A549 (cell line): ENCODE results near the gene DLX5. TPM values are rescaled to one million over a fixed set of nuclear protein-coding genes. Genes with fewer than 3 reads are reported as not detected.

Experiments used
- ATAC-seq, 2 experiments: fragments of 200-7000 bp in 1 of 2; fragments of >200 bp in 1 of 2; cut with Nextera tagmentation in 1 of 2; cut with Tn5 transposase in 1 of 2; 3 replicates each; pipeline versions ENCODE4 v1.8.0 to v1.9.1; 2018 to 2020; ENCODE audit warnings: mild to moderate bottlenecking in 1 of 2, moderate library complexity in 1 of 2
- CTCF ChIA-PET: fragments of 300-600 bp; sonication (Branson Sonifier 250); formaldehyde crosslinking; extraction: SDS; loops from one replicate; lab custom pipeline; 2021; ENCODE audit warnings: antibody characterized with exemption, inconsistent platforms; lab: Yijun Ruan, JAX
- POLR2A ChIA-PET: fragments of 350-600 bp; formaldehyde crosslinking; extraction: SDS; loops from one replicate; lab custom pipeline; 2021; ENCODE audit warnings: antibody characterized with exemption, inconsistent platforms; lab: Yijun Ruan, JAX
- DNase-seq, 2 experiments: peaks; one replicate each; pipeline versions ENCODE4 v3.0.0 to v3.0.0-alpha.2; 2011 to 2016; ENCODE audit warnings: low read depth in 1 of 2, low spot score in 1 of 2
- FAIRE-seq: peaks from 2 replicates; lab custom pipeline; 2011; peaks lifted over from hg19 to GRCh38; lab: Jason Lieb, UNC
- H3K27ac ChIP-seq, 2 experiments: fragments of >200 bp; sonication (Bioruptor Twin); formaldehyde crosslinking; 3 replicates each; pipeline ENCODE4 v1.5.1; 2016 to 2017
- H3K4me1 ChIP-seq: fragments of >200 bp; sonication (Bioruptor Twin); formaldehyde crosslinking; 3 replicates; pipeline ENCODE4 v1.6.1; 2016
- H3K4me2 ChIP-seq: fragments of >200 bp; sonication (Bioruptor Twin); formaldehyde crosslinking; 3 replicates; pipeline ENCODE4 v1.6.1; 2016
- H3K4me3 ChIP-seq: fragments of >200 bp; sonication (Bioruptor Twin); formaldehyde crosslinking; 3 replicates; pipeline ENCODE4 v1.5.1; 2016
- H3K9me3 ChIP-seq: fragments of >200 bp; sonication (Bioruptor Twin); formaldehyde crosslinking; 3 replicates; pipeline ENCODE4 v1.6.1; 2016
- BHLHE40 ChIP-seq: IDR thresholded peaks from 2 replicates; pipeline ENCODE4 v1.6.1; 2012; ENCODE audit warnings: low read depth, low read length, inconsistent platforms
- CTCF ChIP-seq: fragments of >200 bp; sonication (Bioruptor Twin); formaldehyde crosslinking; IDR thresholded peaks from 3 replicates; pipeline ENCODE4 v1.5.1; 2016
- EHMT2 ChIP-seq: fragments of 200-600 bp; sonication (generic); IDR thresholded peaks from 2 replicates; pipeline ENCODE4 v1.6.1; 2016; ENCODE audit warnings: antibody characterized with exemption, low read depth, mild to moderate bottlenecking, moderate library complexity
- FOSL2 ChIP-seq, 2 experiments: fragments of 450-650 bp in 1 of 2; fragments of >200 bp in 1 of 2; sonication (Bioruptor Twin) in 1 of 2; formaldehyde crosslinking; IDR thresholded peaks; 2 replicates each; pipeline versions ENCODE4 v1.5.0 to v1.6.1; 2016 to 2020; ENCODE audit warnings: mild to moderate bottlenecking in 1 of 2, moderate library complexity in 1 of 2
- HOXB5 ChIP-seq: fragments of 250-450 bp; sonication (Bioruptor Pico); IDR thresholded peaks from 2 replicates; pipeline ENCODE4 v1.5.0; 2020; ENCODE audit warnings: mild to moderate bottlenecking, moderate library complexity
- KDM1A ChIP-seq: fragments of 200-600 bp; sonication (generic); IDR thresholded peaks from 2 replicates; pipeline ENCODE4 v1.6.1; 2016; ENCODE audit warnings: low read depth, mild to moderate bottlenecking
- MYC ChIP-seq: IDR thresholded peaks from 2 replicates; pipeline ENCODE4 v1.6.1; 2012; ENCODE audit warnings: mild to moderate bottlenecking, inconsistent platforms, low read length, improper control_type of control experiment, borderline replicate concordance
- NPAS2 ChIP-seq: fragments of 250-450 bp; sonication (Bioruptor Pico); IDR thresholded peaks from 2 replicates; pipeline ENCODE4 v1.8.0; 2022; ENCODE audit warnings: mild to moderate bottlenecking, moderate library complexity, borderline replicate concordance
- NR3C1 ChIP-seq: fragments of >200 bp; sonication (Bioruptor Twin); formaldehyde crosslinking; IDR thresholded peaks from 3 replicates; pipeline ENCODE4 v1.6.1; 2017
- TFCP2L1 ChIP-seq: fragments of 250-450 bp; sonication (Bioruptor Pico); IDR thresholded peaks from 2 replicates; pipeline ENCODE4 v1.5.0; 2021; ENCODE audit warnings: mild to moderate bottlenecking
- TP53 ChIP-seq: fragments of 250-450 bp; sonication (Bioruptor Pico); IDR thresholded peaks from 2 replicates; pipeline ENCODE4 v1.5.0; 2021; ENCODE audit warnings: mild to moderate bottlenecking, moderate library complexity
- ZFP36 ChIP-seq: fragments of 450-650 bp; IDR thresholded peaks from 2 replicates; pipeline ENCODE4 v1.6.1; 2014; ENCODE audit warnings: borderline replicate concordance; ENCODE audit not compliant: partially characterized antibody
- ZNF302 ChIP-seq: fragments of 250-450 bp; sonication (Bioruptor Pico); IDR thresholded peaks from 2 replicates; pipeline ENCODE4 v1.9.0; 2021; ENCODE audit warnings: inconsistent platforms, mild to moderate bottlenecking, moderate library complexity
- polyA plus RNA-seq, 4 experiments: library from polyadenylated mRNA; depleted of rRNA in 3 of 4; stranded (reverse); fragments of >200 nt; fragmentation: RNase III in 1 of 4; extraction: RNeasy Plus Mini Kit Qiagen cat#74134 plus additional on column Dnase treatment in 1 of 4; gene quantifications; 2 replicates in 3 of 4; 3 replicates in 1 of 4; pipeline ENCODE4 v1.2.3, GENCODE V29; 2011 to 2017
- small RNA-seq, 6 experiments: library from RNA; depleted of rRNA; stranded (forward); fragments of <200 nt; gene quantifications; one replicate each; pipeline ENCODE3, GENCODE V24; 2012
- TF ChIP-seq, protein P1 (sequence below): fragments of 250-450 bp; sonication (Bioruptor Pico); IDR thresholded peaks from 2 replicates; pipeline ENCODE4 v1.5.0; 2021; ENCODE audit warnings: mild to moderate bottlenecking, moderate library complexity, borderline replicate concordance
- TF ChIP-seq, protein P2 (sequence below): fragments of 250-450 bp; sonication (Bioruptor Pico); IDR thresholded peaks from 2 replicates; pipeline ENCODE4 v1.5.0; 2020; ENCODE audit warnings: low read depth, mild to moderate bottlenecking, moderate library complexity

The DLX5 gene
- polyA plus RNA-seq, 2 of the 4 experiments (the other 2 are of a cell fraction), result not detected

GRCh38 chr7:96970739-96971138 is 53.9 kb downstream of the DLX5 start:
- TF ChIP-seq EHMT2 (no peak), TP53 (CRISPR knock-in tag) (no peak), NPAS2 (no peak), TFCP2L1 (CRISPR knock-in tag) (no peak), MYC (no peak), BHLHE40 (no peak), CTCF (no peak), HOXB5 (CRISPR knock-in tag) (no peak), KDM1A (no peak), NR3C1 (no peak), FOSL2 (IDR thresholded peaks at IDR 0.05) (no peak), FOSL2 (CRISPR knock-in tag; IDR thresholded peaks at IDR 0.05) (no peak), ZNF302 (CRISPR knock-in tag) (no peak), ZFP36 (no peak)
- TF ChIP-seq, protein P1, sequence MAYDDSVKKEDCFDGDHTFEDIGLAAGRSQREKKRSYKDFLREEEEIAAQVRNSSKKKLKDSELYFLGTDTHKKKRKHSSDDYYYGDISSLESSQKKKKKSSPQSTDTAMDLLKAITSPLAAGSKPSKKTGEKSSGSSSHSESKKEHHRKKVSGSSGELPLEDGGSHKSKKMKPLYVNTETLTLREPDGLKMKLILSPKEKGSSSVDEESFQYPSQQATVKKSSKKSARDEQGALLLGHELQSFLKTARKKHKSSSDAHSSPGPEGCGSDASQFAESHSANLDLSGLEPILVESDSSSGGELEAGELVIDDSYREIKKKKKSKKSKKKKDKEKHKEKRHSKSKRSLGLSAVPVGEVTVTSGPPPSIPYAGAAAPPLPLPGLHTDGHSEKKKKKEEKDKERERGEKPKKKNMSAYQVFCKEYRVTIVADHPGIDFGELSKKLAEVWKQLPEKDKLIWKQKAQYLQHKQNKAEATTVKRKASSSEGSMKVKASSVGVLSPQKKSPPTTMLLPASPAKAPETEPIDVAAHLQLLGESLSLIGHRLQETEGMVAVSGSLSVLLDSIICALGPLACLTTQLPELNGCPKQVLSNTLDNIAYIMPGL (CRISPR knock-in tag), result no peak
- TF ChIP-seq, protein P2, sequence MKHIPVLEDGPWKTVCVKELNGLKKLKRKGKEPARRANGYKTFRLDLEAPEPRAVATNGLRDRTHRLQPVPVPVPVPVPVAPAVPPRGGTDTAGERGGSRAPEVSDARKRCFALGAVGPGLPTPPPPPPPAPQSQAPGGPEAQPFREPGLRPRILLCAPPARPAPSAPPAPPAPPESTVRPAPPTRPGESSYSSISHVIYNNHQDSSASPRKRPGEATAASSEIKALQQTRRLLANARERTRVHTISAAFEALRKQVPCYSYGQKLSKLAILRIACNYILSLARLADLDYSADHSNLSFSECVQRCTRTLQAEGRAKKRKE (CRISPR knock-in tag), result no peak
- ChIA-PET POLR2A (no interaction called here), CTCF (no interaction called here)
- H3K9me3 ChIP-seq, result no peaks in the 10 kb centered on the region
- no peak overlapping the region for H3K4me3 ChIP-seq
- H3K4me1 ChIP-seq, result no peaks in the 10 kb centered on the region
- no peak overlapping the region for H3K27ac ChIP-seq
- ATAC-seq, result no peak
- DNase-seq, result no peak
- H3K4me2 ChIP-seq, result no peak overlapping the region
- no peak for FAIRE-seq

Small RNA genes lying within 50 kb of the gene (small RNA-seq; reads per million reads assigned to genes)
- gene RF01778, result 0 reads per million in 6 experiments

Other genes starting within 250 kb of the DLX5 start
- gene DLX6, start 19.3 kb downstream of the DLX5 start, polyA plus RNA-seq (2011; rRNA removed), result not detected in 2 replicates
- not detected in 3 replicates for gene DLX6, start 19.3 kb downstream of the DLX5 start, polyA plus RNA-seq (2017; fragmentation: RNase III; extraction: RNeasy Plus Mini Kit Qiagen cat#74134 plus additional on column Dnase treatment)
- 37.5 and 52.3 TPM in 2 replicates for gene SDHAF3, start 92.9 kb upstream of the DLX5 start, polyA plus RNA-seq (2011; rRNA removed)
- 53.3 to 56.0 TPM (median 53.8 TPM) in 3 replicates for gene SDHAF3, start 92.9 kb upstream of the DLX5 start, polyA plus RNA-seq (2017; fragmentation: RNase III; extraction: RNeasy Plus Mini Kit Qiagen cat#74134 plus additional on column Dnase treatment)